Stimulated activated CD4-positive, alpha-beta T cell treated with anti-CD3 and anti-CD28 coated beads, Interleukin-1b, Interleukin-23, amount 100 ng/mL, for 24 hours (primary cell): ENCODE data around the gene PTER.
A peak's percentile ranks its signal among the peaks of the same experiment; 100 is the strongest.

Experiments
- DNase-seq, 4 experiments: peaks; one replicate each; pipeline ENCODE4 v3.0.0-alpha.2; 2020; ENCODE audit warnings: low read depth in 4 of 4, low spot score in 1 of 4

PTER gene

GRCh38 chr10:16436758-16437539 is at the start of gene PTER:
TSS of gene PTER (plus strand) at chr10:16437010. CDS start at chr10:16484385, 47,375 bp downstream.
- peak; percentile 98 to 99 (median 99) for DNase-seq

- no peak for DNase-seq
Measured at GRCh38 chr10:16392531-16393069, 44.2 kb upstream of the PTER start.

- no peak for DNase-seq
Measured at GRCh38 chr10:16393271-16393858, 43.4 kb upstream of the PTER start.

- no peak for DNase-seq
Measured at GRCh38 chr10:16401416-16401815, 35.4 kb upstream of the PTER start.

- no peak for DNase-seq
Measured at GRCh38 chr10:16408379-16408778, 28.4 kb upstream of the PTER start.

- no peak for DNase-seq
Measured at GRCh38 chr10:16417341-16417740, 19.5 kb upstream of the PTER start.

GRCh38 chr10:16423599-16423998 is 13.2 kb upstream of the PTER start:
- DNase-seq = no peak

DNA sequence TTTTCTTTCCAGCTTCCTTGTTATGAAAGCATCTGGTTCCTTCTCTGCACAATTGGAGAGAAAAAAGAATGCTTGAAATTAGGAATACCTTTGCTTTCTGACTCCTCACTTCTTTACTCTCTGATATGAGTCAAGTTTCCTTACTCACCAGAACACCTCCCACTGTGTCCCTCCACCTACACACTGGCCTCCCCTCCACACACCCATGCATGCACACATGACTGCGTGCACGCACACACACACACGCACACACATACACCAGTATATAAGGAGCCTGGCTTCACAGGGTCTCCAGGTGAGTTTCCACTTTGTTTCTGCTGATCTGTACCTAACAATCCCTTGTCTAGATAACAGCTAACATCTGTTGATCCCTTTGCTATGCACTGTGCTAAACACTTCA is 11.4 kb upstream of the PTER start:
- DNase-seq = no peak

DNA sequence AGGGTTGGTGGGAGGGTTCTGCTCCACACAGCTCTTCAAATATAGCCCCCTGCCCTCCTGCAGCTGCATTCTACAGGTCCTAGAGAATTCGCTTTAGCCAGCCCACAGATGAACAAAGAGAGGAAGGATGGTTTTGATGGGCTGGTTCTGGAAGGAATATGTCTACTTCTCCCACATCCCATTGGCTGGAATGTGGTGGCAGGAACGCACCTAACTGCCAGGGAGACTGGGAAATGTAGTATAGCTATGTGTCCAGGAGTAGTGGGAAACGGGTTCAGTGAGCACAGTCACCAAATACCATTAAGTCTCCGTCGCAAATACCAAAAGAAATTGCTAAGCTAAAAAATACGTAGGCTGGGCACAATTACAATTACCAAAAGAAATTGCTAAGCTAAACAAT is 7.3 kb upstream of the PTER start:
- no peak for DNase-seq

- no peak for DNase-seq
Measured at GRCh38 chr10:16436367-16436757, 448 bp upstream of the PTER start.

DNA sequence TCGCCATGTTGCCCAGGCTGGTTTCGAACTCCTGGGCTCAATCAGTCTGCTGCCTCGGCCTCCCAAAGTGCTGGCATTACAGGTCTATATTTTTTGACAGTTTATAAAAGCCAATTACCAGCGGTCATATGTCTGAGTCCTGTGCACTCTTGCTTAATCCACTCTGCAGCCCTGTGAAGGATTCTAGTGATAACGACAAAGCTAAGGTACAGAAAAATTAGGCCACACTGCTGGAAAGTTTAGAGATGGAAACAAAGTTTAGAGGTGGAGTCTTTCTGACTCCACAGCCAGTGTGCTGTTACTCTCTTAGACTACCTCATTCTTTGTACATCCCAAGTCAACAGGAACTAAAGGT is 707 bp downstream of the PTER start:
- no peak for DNase-seq

- DNase-seq = no peak
Measured at GRCh38 chr10:16439295-16439694, 2.5 kb downstream of the PTER start.

DNA sequence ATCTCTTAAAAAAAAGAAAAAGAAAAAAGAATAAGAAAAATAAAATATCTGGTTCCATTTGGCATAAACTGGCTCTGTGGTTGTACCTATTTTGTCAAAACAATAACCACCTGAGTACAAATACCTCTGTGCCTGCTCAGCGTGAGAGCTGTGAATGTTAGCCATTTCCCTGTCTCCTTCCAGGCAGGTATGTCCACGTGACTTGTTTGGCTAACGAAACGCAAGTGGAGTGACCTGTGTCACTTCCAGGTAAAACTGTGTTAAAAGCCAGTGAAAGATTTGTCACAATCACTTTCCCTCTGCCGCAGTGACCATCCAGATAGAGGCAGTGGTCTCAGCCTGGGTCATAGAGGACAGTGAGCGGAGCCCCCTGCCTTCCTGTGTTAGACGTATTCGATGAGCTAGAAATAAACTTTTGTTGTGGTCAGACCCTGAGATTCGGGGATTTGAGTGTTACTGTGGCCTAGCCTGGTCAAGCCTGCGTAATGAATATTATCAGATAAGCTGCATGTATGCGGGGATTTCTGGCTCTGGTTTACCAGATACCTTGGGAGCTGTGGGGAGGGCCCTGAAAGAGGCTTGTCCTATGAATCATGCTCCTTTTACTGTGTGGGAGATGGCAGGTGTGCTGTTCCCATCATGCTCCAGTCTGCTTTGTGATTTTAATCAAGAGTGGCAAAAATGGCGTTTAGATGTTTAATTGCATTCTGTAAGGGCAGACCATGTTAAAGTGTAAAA is 3.8 kb downstream of the PTER start:
- DNase-seq = no peak

DNA sequence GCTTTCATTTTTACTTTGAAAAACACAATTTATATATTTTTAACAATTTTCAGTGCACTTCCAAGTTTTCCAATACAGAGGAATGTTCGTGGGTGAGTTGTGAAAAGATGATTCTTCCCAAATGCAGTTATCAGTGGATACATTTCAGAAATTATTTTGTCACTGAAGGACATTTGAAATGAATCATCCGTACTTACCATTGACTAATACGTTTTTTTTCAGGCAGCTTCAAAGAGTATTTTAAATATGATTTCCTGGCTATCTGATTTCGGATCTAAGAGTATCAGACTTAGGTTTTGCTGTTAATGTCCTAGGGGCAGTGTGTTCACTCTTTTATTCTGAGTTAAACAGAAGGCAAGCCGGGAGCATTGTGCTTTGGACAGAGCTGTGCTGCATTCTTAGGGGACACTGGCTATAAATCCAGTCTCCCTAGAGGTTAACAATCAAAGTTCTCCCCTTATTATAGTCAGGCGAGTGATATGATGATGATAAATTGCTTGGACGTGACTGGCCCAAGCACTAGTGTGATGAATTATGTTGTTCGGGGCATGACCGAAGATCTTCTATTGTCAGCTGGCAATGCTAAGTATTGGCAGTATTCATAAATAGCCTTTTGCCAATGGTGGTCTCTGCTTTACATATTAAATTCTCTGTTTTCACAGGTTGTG is 4.5 kb downstream of the PTER start:
- no peak for DNase-seq

GRCh38 chr10:16442914-16443313 is 6.1 kb downstream of the PTER start:
- DNase-seq = no peak

DNA sequence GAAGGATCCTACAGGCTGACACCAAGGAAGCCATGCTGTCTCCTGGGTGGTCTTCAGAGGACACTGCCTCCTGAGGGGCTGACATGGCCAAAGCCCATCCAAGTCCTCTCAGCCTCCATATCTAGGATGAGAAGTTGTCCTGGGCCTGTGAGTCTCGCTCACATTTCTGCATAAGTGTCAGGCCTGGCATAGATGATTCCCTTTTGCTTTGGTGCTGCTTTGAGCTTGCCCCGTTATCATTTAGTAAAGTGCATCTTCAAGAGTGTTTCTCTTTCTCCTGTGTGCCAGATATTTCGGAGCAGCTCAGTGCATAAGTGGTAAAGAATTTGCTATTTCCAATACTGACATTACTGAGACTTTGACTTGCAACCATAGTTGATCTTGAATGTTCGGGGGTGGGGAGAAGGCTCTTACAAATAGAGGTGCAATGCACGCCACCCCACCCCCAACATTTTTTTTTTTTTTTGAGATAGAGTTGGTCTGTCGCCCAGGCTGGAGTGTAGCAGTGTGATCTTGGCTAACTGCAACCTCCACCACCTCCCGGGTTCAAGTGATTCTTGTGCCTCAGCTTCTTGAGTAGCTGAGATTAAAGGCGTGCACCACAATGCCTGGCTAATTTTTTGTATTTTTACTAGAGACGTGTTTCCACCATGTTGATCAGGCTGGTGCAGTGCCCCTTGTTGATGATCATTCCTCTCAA is 9.1 kb downstream of the PTER start:
- DNase-seq = no peak

DNA sequence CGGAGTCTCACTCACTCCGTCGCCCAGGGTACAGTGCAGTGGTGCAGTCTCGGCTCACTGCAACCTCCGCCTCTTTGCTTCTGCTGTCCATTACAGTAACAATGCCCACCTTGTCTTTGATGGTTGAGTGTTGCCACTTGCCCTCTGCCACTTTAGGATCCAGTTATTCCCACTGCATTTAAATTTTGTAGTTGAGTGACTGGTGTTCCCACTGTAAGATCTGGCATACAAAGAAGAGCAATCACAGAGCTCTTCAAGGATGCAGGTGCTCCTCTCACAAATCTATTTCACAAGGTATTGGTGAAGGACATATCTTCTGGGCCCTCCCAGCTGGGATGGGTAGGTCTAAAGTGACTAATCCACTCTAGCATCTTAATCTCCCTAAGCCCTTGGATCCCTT is 12.6 kb downstream of the PTER start:
- no peak for DNase-seq

GRCh38 chr10:16458166-16458955 is 21.6 kb downstream of the PTER start:
- no peak for DNase-seq

- no peak for DNase-seq
Measured at GRCh38 chr10:16459423-16459939, 22.7 kb downstream of the PTER start.

DNA sequence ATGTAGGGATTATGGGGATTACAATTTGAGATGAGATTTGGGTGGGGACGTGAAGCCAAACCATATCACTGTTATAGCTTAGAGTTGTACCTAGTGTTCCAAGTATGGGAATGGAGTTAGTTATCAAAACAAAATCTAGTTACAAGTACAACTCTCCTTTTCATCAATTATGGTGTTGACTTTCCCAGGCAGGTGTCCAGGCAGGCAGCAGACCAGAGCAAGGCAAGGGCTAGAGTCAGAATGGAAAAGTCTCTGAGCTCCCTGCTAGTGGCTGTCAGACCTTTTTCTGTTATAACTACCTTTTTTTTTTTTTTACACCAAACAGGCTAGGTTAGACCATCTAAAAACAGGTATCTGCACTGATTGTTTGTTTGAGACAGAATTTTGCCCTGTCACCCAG is 29.2 kb downstream of the PTER start:
- no peak for DNase-seq
